Esophagus muscularis mucosa (tissue), 4 donors: ENCODE results near the gene GINS2. TPM values are rescaled to one million over a fixed set of nuclear protein-coding genes. Genes with fewer than 3 reads are reported as not detected.

Experiments used
- DNase-seq: peaks from one replicate; pipeline ENCODE4 v3.0.0-alpha.2; 2017; ENCODE audit errors: extremely low spot score
- H3K27ac ChIP-seq, 4 donors: fragments of 200-600 bp; sonication (generic); replicated peaks in 1 of 4; 1 replicate in 3 of 4; 2 replicates in 1 of 4; pipeline ENCODE4 v1.5.1; 2016 to 2019; ENCODE audit warnings: mild to moderate bottlenecking in 1 of 4
- H3K27me3 ChIP-seq, 4 donors: fragments of 200-600 bp; sonication (generic); one replicate each; pipeline versions ENCODE4 v1.5.1 to v1.6.0; 2016 to 2019
- H3K36me3 ChIP-seq, 4 donors: fragments of 200-600 bp; sonication (generic); one replicate each; pipeline ENCODE4 v1.5.1; 2016 to 2019
- H3K4me1 ChIP-seq, 4 donors: fragments of 200-600 bp; sonication (generic); one replicate each; pipeline ENCODE4 v1.5.1; 2016 to 2019
- H3K4me3 ChIP-seq, 4 donors: fragments of 200-600 bp; sonication (generic); 1 replicate in 2 of 4; 2 replicates in 2 of 4; pipeline ENCODE4 v1.5.1; 2016 to 2019; ENCODE audit warnings: mild to moderate bottlenecking in 4 of 4, moderate library complexity in 1 of 4
- H3K9me3 ChIP-seq, 4 donors: fragments of 200-600 bp; sonication (generic); 1 replicate in 3 of 4; 2 replicates in 1 of 4; pipeline ENCODE4 v1.5.1; 2016 to 2019
- EP300 ChIP-seq: sonication (generic); formaldehyde crosslinking; IDR thresholded peaks from one replicate; pipeline ENCODE4 v1.6.1; 2017; ENCODE audit warnings: antibody characterized with exemption
- POLR2A ChIP-seq: fragments of 450-650 bp; IDR thresholded peaks from one replicate; pipeline ENCODE4 v1.6.1; 2017; ENCODE audit warnings: antibody characterized with exemption, moderate library complexity, mild to moderate bottlenecking, low read depth
- POLR2AphosphoS5 ChIP-seq, 2 donors: sonication (generic); formaldehyde crosslinking; IDR thresholded peaks; one replicate each; pipeline ENCODE4 v1.6.1; 2017; ENCODE audit warnings: antibody characterized with exemption in 2 of 2
- WGBS: methylation state at CpG from one replicate; pipeline ENCODE4 v1.1.5; 2018; 5-methylcytosine and 5-hydroxymethylcytosine counted together
- intact Hi-C: fragments of 100-400 bp; cut with DNase I; formaldehyde crosslinking; loops from one replicate; pipeline ENCODE4 v1.15.1; 2023
- total RNA-seq, 4 donors: library from RNA; depleted of rRNA; stranded (reverse); fragments of >200 nt; gene quantifications; one replicate each; pipeline versions ENCODE4 v1.1.0 to v1.2.1, GENCODE V29; 2016
- TF ChIP-seq, protein P1 (sequence below), 3 experiments: fragments of 200-600 bp in 2 of 3; fragments of 450-650 bp in 1 of 3; sonication (generic) in 2 of 3; IDR thresholded peaks; one replicate each; pipeline ENCODE4 v1.5.1; 2017 to 2019; ENCODE audit warnings: antibody characterized with exemption in 3 of 3, mild to moderate bottlenecking in 2 of 3, moderate library complexity in 1 of 3

The GINS2 gene
- total RNA-seq, 4 donors from 2014 or later, result 0.17 to 0.84 TPM; not detected in 2

GRCh38 chr16:85704011-85704410, 15.3 kb upstream of the GINS2 start:
- no peak overlapping the region for H3K27ac ChIP-seq
- no peaks in the 10 kb centered on the region for H3K9me3 ChIP-seq
- H3K27me3 ChIP-seq, result peaks cover 0 to 2% (median 0%) of the 10 kb centered on the region in 4 donors
- H3K4me3 ChIP-seq, result no peak overlapping the region
- intact Hi-C loops, result no loop called here
- no peak for DNase-seq
- TF ChIP-seq EP300 (no peak), POLR2AphosphoS5 (IDR thresholded peaks at IDR 0.05) (no peak), POLR2A (no peak)
- TF ChIP-seq, protein P1, sequence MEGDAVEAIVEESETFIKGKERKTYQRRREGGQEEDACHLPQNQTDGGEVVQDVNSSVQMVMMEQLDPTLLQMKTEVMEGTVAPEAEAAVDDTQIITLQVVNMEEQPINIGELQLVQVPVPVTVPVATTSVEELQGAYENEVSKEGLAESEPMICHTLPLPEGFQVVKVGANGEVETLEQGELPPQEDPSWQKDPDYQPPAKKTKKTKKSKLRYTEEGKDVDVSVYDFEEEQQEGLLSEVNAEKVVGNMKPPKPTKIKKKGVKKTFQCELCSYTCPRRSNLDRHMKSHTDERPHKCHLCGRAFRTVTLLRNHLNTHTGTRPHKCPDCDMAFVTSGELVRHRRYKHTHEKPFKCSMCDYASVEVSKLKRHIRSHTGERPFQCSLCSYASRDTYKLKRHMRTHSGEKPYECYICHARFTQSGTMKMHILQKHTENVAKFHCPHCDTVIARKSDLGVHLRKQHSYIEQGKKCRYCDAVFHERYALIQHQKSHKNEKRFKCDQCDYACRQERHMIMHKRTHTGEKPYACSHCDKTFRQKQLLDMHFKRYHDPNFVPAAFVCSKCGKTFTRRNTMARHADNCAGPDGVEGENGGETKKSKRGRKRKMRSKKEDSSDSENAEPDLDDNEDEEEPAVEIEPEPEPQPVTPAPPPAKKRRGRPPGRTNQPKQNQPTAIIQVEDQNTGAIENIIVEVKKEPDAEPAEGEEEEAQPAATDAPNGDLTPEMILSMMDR (IDR thresholded peaks at IDR 0.05), result no peak
- no peaks in the 10 kb centered on the region for H3K4me1 ChIP-seq
- H3K36me3 ChIP-seq, result no peaks in the 10 kb centered on the region
- 95% methylated on average over 10 of the region's 11 CpGs for WGBS

DNA sequence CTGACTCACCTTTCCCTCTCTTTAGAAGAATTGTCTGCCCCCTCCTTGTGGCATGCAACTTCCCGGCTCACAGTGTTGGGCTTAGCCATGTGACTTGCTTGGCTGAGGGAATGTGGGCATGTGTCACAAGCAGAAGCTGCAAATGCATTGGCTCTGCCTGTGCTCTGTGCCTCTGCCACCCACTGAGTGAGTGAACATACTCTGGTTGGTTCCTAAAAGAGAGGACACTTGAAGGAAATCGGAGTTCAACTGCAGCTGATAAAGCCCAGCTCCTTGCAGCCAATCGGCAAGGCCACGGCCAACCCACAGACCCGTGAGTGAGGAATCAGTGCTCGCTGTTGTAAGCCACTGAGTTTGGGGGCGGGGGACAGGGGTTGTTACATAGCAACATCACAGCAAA, 10.9 kb upstream of the GINS2 start:
- Histone ChIP-seq H3K27ac (no peak overlapping the region), H3K4me3 (no peak overlapping the region), H3K4me1 (no peaks in the 10 kb centered on the region), H3K27me3 (peaks cover 0 to 43% (median 8%) of the 10 kb centered on the region in 4 donors), H3K9me3 (no peaks in the 10 kb centered on the region), H3K36me3 (no peaks in the 10 kb centered on the region)
- TF ChIP-seq EP300, result no peak
- TF ChIP-seq, protein P1 (IDR thresholded peaks at IDR 0.05), result no peak
- no peak for TF ChIP-seq POLR2A
- TF ChIP-seq POLR2AphosphoS5 (IDR thresholded peaks at IDR 0.05), result no peak
- DNase-seq, result no peak
- intact Hi-C loops, result no loop called here
- 74% methylated on average over 7 of the region's 7 CpGs for WGBS

DNA sequence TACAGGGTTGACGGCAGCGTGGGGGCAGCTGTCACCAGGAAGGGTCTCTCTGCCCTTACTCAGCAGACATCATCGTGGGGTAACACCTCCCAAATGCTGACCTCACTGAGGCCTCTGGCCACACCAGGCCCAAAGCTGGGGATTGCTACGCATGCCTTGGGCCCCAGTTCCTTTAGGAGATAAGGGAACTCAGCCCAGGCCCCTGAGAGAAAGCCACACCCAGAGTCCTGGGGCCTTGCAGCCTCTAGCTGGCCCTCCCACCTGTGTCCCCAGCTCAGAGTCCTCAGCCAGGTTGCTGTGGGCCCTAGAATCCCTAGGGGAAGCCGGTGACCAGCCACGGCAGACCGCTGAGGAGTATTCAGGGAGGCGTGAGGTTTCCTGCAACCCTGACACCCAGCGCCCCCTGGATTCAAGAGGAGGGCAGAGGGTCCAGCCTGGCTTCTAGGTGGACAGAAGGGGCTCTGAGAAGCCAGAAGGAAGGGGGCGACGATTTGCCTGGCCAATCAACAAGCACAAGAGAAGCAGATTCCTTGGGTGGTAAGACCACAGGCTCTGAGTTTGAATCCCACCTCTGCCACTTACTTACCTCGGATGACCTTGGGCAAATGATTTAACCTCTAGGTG, 10.3 kb upstream of the GINS2 start:
- H3K4me1 ChIP-seq, result no peaks in the 10 kb centered on the region
- no peak overlapping the region for H3K27ac ChIP-seq
- H3K4me3 ChIP-seq, result no peak overlapping the region
- no peak for TF ChIP-seq POLR2AphosphoS5 (IDR thresholded peaks at IDR 0.05)
- TF ChIP-seq POLR2A, result no peak
- no peak for TF ChIP-seq EP300
- TF ChIP-seq, protein P1 (IDR thresholded peaks at IDR 0.05), result no peak
- H3K9me3 ChIP-seq, result no peaks in the 10 kb centered on the region
- intact Hi-C loops, result no loop called here
- DNase-seq, result no peak
- H3K36me3 ChIP-seq, result no peaks in the 10 kb centered on the region
- 90% methylated on average over 9 of the region's 12 CpGs for WGBS
- H3K27me3 ChIP-seq, result peaks cover 0 to 49% (median 8%) of the 10 kb centered on the region in 4 donors

DNA sequence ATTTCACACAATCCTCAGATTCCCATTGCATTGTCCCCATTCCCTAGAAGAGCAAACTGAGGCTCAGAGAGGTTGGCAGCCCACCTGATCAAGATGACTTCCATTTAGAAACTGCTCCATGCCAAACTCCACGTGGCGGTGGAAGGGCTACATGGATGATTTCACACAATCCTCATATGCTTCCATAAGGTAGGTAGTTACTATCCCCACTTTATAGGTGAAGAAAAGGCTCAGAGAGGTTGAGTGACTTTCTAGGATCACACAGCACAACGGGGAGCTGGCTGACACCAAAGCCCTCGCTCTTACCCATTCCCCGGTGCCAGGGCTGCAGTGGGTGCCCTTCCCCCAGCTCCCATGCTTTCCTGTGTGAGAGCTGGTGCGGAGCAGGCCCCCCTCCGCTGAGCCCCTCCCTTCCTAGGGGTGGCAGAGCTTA, 9.7 kb upstream of the GINS2 start:
- H3K9me3 ChIP-seq, result no peaks in the 10 kb centered on the region
- H3K36me3 ChIP-seq, result no peaks in the 10 kb centered on the region
- TF ChIP-seq POLR2AphosphoS5 (IDR thresholded peaks at IDR 0.05), result no peak
- no peak for TF ChIP-seq POLR2A
- TF ChIP-seq, protein P1 (IDR thresholded peaks at IDR 0.05), result no peak
- no peak for TF ChIP-seq EP300
- DNase-seq, result no peak
- 97% methylated on average over 5 of the region's 7 CpGs for WGBS
- no peak overlapping the region for H3K4me3 ChIP-seq
- peaks cover 0 to 50% (median 8%) of the 10 kb centered on the region in 4 donors for H3K27me3 ChIP-seq
- H3K27ac ChIP-seq, result no peak overlapping the region
- no peaks in the 10 kb centered on the region for H3K4me1 ChIP-seq
- intact Hi-C loops, result no loop called here

- Histone ChIP-seq H3K36me3 (no peaks in the 10 kb centered on the region), H3K27me3 (peaks cover 0 to 50% (median 8%) of the 10 kb centered on the region in 4 donors), H3K9me3 (no peaks in the 10 kb centered on the region), H3K27ac (no peak overlapping the region), H3K4me1 (no peaks in the 10 kb centered on the region), H3K4me3 (no peak overlapping the region)
- WGBS, result 70% methylated on average over 14 of the region's 14 CpGs
- no peak for DNase-seq
- TF ChIP-seq, protein P1 (IDR thresholded peaks at IDR 0.05), result no peak
- no peak for TF ChIP-seq POLR2AphosphoS5 (IDR thresholded peaks at IDR 0.05)
- intact Hi-C loops, result no loop called here
These were observed 8.7 kb upstream of the GINS2 start for GRCh38 chr16:85697431-85697830.
